Measurements from ENCODE around the gene BCO1.

Gene BCO1

GRCh38 chr16:81264386-81264785 is 25.9 kb downstream of the BCO1 start:
- ATAC-seq: no peak
- TF ChIP-seq GLIS3 (CRISPR knock-in tag; IDR thresholded peaks at IDR 0.05) (no peak), CSRNP3 (CRISPR knock-in tag; IDR thresholded peaks at IDR 0.05) (no peak), PATZ1 (CRISPR knock-in tag; IDR thresholded peaks at IDR 0.05; ENCODE audit: borderline replicate concordance) (no peak), ZFP3 (CRISPR knock-in tag; IDR thresholded peaks at IDR 0.05) (no peak), TCF4 (CRISPR knock-in tag; IDR thresholded peaks at IDR 0.05; ENCODE audit: borderline replicate concordance) (no peak)

- no peak for ATAC-seq
- TF ChIP-seq PPARA (CRISPR knock-in tag; IDR thresholded peaks at IDR 0.05; ENCODE audit: borderline replicate concordance) (no peak), GLIS3 (CRISPR knock-in tag; IDR thresholded peaks at IDR 0.05) (no peak)
Observed at GRCh38 chr16:81265052-81265451, 26.6 kb downstream of the BCO1 start.

GRCh38 chr16:81265658-81266451 is 27.4 kb downstream of the BCO1 start:
- TF ChIP-seq OSR1 (CRISPR knock-in tag; IDR thresholded peaks at IDR 0.05) (no peak), TOX (CRISPR knock-in tag; IDR thresholded peaks at IDR 0.05; ENCODE audit: borderline replicate concordance) (no peak), BACH2 (CRISPR knock-in tag; IDR thresholded peaks at IDR 0.05; ENCODE audit: borderline replicate concordance) (no peak), CREB5 (CRISPR knock-in tag; IDR thresholded peaks at IDR 0.05; ENCODE audit: low read depth) (no peak), ZC3H10 (CRISPR knock-in tag; IDR thresholded peaks at IDR 0.05) (no peak), POU6F1 (CRISPR knock-in tag; IDR thresholded peaks at IDR 0.05; ENCODE audit: borderline replicate concordance, low read depth) (no peak), ZNF8 (CRISPR knock-in tag; IDR thresholded peaks at IDR 0.05) (no peak), CSDC2 (CRISPR knock-in tag; IDR thresholded peaks at IDR 0.05) (no peak), GLIS3 (CRISPR knock-in tag; IDR thresholded peaks at IDR 0.05) (no peak), ARNTL (CRISPR knock-in tag; IDR thresholded peaks at IDR 0.05; ENCODE audit: borderline replicate concordance, low read depth) (no peak), SNAI2 (CRISPR knock-in tag; IDR thresholded peaks at IDR 0.05) (no peak), ISL1 (CRISPR knock-in tag; IDR thresholded peaks at IDR 0.05) (no peak), ZNF70 (CRISPR knock-in tag; IDR thresholded peaks at IDR 0.05) (no peak), PATZ1 (CRISPR knock-in tag; IDR thresholded peaks at IDR 0.05; ENCODE audit: borderline replicate concordance) (no peak), ESRRG (CRISPR knock-in tag; IDR thresholded peaks at IDR 0.05) (no peak), TSHZ2 (CRISPR knock-in tag; IDR thresholded peaks at IDR 0.05) (no peak), RARB (CRISPR knock-in tag; IDR thresholded peaks at IDR 0.05) (no peak), ZFP30 (CRISPR knock-in tag; IDR thresholded peaks at IDR 0.05) (no peak)
- no peak; the same call in 2 of the 3 replicates for ATAC-seq
